Frontal cortex (tissue), 4 donors: Measurements from ENCODE around the gene NFASC. TPM values are rescaled to one million over a fixed set of nuclear protein-coding genes. Genes with fewer than 3 reads are reported as not detected.

Source experiments
- DNase-seq, 2 donors: peaks; one replicate each; pipeline ENCODE4 v3.0.0; 2012; ENCODE audit warnings: low spot score in 2 of 2
- FAIRE-seq: peaks from 2 replicates; lab custom pipeline; 2012; peaks lifted over from hg19 to GRCh38; lab: Jason Lieb, UNC
- total RNA-seq: library from RNA; depleted of rRNA; stranded (reverse); fragments of >200 nt; gene quantifications from one replicate; pipeline ENCODE4 v1.2.3, GENCODE V29; 2014
- donor health status: control.
- donor health status: control.
- donor health status: control.

The NFASC gene
- 27.3 TPM for total RNA-seq

GRCh38 chr1:204870160-204870912 is at the start of gene NFASC:
NFASC (plus strand) TSS chr1:204870862; CDS start chr1:204944316, 73,454 bp downstream.
- peak in 1 of 2 donors; percentile 46 for DNase-seq

GRCh38 chr1:204821476-204821875 is 49.2 kb upstream of the NFASC start:
- DNase-seq (no peak), FAIRE-seq (no peak)

More at GRCh38 chr1:204870160-204870912, at the start of gene NFASC:
- FAIRE-seq, result no peak

- FAIRE-seq, result no peak
- no peak for DNase-seq
Observed at GRCh38 chr1:204821924-204822323, 48.7 kb upstream of the NFASC start.

GRCh38 chr1:204826970-204827369 is 43.7 kb upstream of the NFASC start:
- FAIRE-seq (no peak), DNase-seq (peak in 1 of 2 donors; percentile 36)

- FAIRE-seq, result no peak
- DNase-seq, result peak; percentile 87 to 88
Observed at GRCh38 chr1:204828352-204828850, 42.3 kb upstream of the NFASC start.

GRCh38 chr1:204829133-204829825 is 41.4 kb upstream of the NFASC start:
- peak; percentile 41 to 57 for DNase-seq

GRCh38 chr1:204830747-204831146 is 39.9 kb upstream of the NFASC start:
- FAIRE-seq (no peak), DNase-seq (no peak)

More at GRCh38 chr1:204829133-204829825, 41.4 kb upstream of the NFASC start:
- FAIRE-seq, result no peak

GRCh38 chr1:204831186-204831585 is 39.5 kb upstream of the NFASC start:
- FAIRE-seq (no peak), DNase-seq (no peak)

- FAIRE-seq, result no peak
- DNase-seq, result no peak
Observed at GRCh38 chr1:204834336-204834735, 36.3 kb upstream of the NFASC start.

GRCh38 chr1:204834752-204835151 is 35.9 kb upstream of the NFASC start:
- FAIRE-seq, result no peak
- DNase-seq, result no peak

- DNase-seq, result no peak
Observed at GRCh38 chr1:204835737-204836136, 34.9 kb upstream of the NFASC start.

GRCh38 chr1:204836856-204837255 is 33.8 kb upstream of the NFASC start:
- FAIRE-seq (no peak), DNase-seq (no peak)

More at GRCh38 chr1:204835737-204836136, 34.9 kb upstream of the NFASC start:
- no peak for FAIRE-seq

GRCh38 chr1:204837440-204838084 is 33.1 kb upstream of the NFASC start:
- DNase-seq (no peak), FAIRE-seq (no peak)

GRCh38 chr1:204841316-204841715 is 29.3 kb upstream of the NFASC start:
- DNase-seq (no peak), FAIRE-seq (no peak)

- no peak for DNase-seq
- FAIRE-seq, result no peak
Observed at GRCh38 chr1:204841798-204842197, 28.9 kb upstream of the NFASC start.

- DNase-seq (no peak), FAIRE-seq (no peak)
Observed at GRCh38 chr1:204842369-204842768, 28.3 kb upstream of the NFASC start.

- peak in 1 of 2 donors; percentile 28 for DNase-seq
- no peak for FAIRE-seq
Observed at GRCh38 chr1:204842892-204843291, 27.8 kb upstream of the NFASC start.

GRCh38 chr1:204846546-204846945 is 24.1 kb upstream of the NFASC start:
- DNase-seq (peak in 1 of 2 donors; percentile 36), FAIRE-seq (no peak)

GRCh38 chr1:204848579-204848978 is 22.1 kb upstream of the NFASC start:
- DNase-seq (no peak), FAIRE-seq (no peak)

- DNase-seq, result no peak
- no peak for FAIRE-seq
Observed at GRCh38 chr1:204852854-204853253, 17.8 kb upstream of the NFASC start.
